OCI-LY7 (cell line): ENCODE measurements around the gene PTX4.

Experiments used
- EZH2phosphoT487 ChIP-seq: fragments of 200-600 bp; sonication (generic); IDR thresholded peaks from 2 replicates; pipeline ENCODE4 v1.6.1; 2018; ENCODE audit warnings: low read depth, borderline replicate concordance, mild to moderate bottlenecking, mixed run types, antibody characterized with exemption, low read length, moderate library complexity, mixed read lengths
- TF ChIP-seq, protein P1 (sequence below): fragments of 200-600 bp; sonication (generic); conservative IDR thresholded peaks from 2 replicates; pipeline ENCODE4 v1.5.1; 2014; ENCODE audit warnings: mild to moderate bottlenecking, antibody characterized with exemption, low read length, moderate library complexity, mixed read lengths

DNA sequence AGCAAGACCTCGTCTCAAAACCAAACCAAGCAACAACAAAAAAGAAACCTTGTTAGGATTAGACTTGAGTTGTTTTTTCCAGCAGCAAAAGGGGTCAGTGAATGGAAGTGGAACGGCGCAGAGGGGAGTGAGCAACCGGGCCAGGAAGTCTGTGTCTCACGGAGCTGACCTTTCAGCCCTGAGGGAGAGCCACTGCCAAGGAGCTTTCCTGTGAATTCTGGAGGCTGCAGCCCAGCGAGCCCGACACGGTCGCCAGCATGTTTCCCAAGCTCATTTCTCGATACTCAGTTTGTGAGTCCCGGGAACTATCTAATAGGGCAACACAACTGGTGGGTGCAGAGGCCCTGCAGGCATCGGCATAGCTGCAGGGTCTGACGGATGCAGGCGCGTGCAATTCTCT lies 24.0 kb upstream of the PTX4 start:
- TF ChIP-seq, protein P1, sequence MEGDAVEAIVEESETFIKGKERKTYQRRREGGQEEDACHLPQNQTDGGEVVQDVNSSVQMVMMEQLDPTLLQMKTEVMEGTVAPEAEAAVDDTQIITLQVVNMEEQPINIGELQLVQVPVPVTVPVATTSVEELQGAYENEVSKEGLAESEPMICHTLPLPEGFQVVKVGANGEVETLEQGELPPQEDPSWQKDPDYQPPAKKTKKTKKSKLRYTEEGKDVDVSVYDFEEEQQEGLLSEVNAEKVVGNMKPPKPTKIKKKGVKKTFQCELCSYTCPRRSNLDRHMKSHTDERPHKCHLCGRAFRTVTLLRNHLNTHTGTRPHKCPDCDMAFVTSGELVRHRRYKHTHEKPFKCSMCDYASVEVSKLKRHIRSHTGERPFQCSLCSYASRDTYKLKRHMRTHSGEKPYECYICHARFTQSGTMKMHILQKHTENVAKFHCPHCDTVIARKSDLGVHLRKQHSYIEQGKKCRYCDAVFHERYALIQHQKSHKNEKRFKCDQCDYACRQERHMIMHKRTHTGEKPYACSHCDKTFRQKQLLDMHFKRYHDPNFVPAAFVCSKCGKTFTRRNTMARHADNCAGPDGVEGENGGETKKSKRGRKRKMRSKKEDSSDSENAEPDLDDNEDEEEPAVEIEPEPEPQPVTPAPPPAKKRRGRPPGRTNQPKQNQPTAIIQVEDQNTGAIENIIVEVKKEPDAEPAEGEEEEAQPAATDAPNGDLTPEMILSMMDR, result no peak
- no peak for TF ChIP-seq EZH2phosphoT487
